Mammary epithelial cell (primary cell): ENCODE data around the gene DPYSL5.

ENCODE experiments used
- EZH2 ChIP-seq: IDR thresholded peaks from 2 replicates; pipeline ENCODE4 v1.6.1; 2012; ENCODE audit warnings: low read length, inconsistent platforms, borderline replicate concordance
- TF ChIP-seq, protein P1 (sequence below), 2 donors: IDR thresholded peaks in 1 of 2; conservative IDR thresholded peaks in 1 of 2; 2 replicates each; pipeline ENCODE4 v1.5.1; 2011 to 2012; ENCODE audit warnings: inconsistent platforms in 2 of 2, low read length in 2 of 2, mild to moderate bottlenecking in 2 of 2, control low read depth in 1 of 2, low read depth in 1 of 2; ENCODE audit not compliant: insufficient read depth in 1 of 2; ENCODE audit errors: extremely low read depth in 1 of 2

DNA sequence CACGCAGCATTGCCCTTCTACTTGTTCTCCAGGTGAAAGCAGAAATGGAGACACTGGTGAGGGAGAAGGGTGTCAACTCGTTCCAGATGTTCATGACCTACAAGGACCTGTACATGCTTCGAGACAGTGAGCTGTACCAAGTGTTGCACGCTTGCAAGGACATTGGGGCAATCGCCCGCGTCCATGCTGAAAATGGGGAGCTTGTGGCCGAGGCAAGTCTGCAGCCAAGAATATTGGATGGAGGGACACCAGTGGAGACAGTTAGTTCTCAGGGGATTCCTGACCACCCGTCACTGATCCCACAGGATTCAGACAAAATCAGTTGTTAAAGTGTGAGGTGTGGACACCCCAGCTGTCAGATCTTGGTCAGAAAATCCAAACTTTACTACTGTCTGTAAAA is 79.3 kb downstream of the DPYSL5 start:
- TF ChIP-seq, protein P1, sequence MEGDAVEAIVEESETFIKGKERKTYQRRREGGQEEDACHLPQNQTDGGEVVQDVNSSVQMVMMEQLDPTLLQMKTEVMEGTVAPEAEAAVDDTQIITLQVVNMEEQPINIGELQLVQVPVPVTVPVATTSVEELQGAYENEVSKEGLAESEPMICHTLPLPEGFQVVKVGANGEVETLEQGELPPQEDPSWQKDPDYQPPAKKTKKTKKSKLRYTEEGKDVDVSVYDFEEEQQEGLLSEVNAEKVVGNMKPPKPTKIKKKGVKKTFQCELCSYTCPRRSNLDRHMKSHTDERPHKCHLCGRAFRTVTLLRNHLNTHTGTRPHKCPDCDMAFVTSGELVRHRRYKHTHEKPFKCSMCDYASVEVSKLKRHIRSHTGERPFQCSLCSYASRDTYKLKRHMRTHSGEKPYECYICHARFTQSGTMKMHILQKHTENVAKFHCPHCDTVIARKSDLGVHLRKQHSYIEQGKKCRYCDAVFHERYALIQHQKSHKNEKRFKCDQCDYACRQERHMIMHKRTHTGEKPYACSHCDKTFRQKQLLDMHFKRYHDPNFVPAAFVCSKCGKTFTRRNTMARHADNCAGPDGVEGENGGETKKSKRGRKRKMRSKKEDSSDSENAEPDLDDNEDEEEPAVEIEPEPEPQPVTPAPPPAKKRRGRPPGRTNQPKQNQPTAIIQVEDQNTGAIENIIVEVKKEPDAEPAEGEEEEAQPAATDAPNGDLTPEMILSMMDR (conservative IDR thresholded peaks at IDR 0.05 in 1 of 2, IDR thresholded peaks at IDR 0.05 in 1 of 2; ENCODE audit: extremely low read depth in 1 of 2, insufficient read depth in 1 of 2, low read depth in 1 of 2, low read length in 2 of 2), result no peak
- TF ChIP-seq EZH2, result no peak
